Neuron (in vitro differentiated cells): ENCODE measurements around the gene HAUS8.
"Not testable (repeated sequence)": the region's sequence is repeated elsewhere in the genome, so short reads cannot be mapped to it uniquely, and the experiment has no call there.

ENCODE experiments used
- H2AFZ ChIP-seq: one replicate; pipeline ENCODE4 v1.6.1; 2013; ENCODE audit warnings: low read depth, mild to moderate bottlenecking, inconsistent platforms, low read length, moderate library complexity
- H3K27me3 ChIP-seq: one replicate; pipeline ENCODE4 v1.6.1; 2013; ENCODE audit warnings: low read length; ENCODE audit not compliant: insufficient read depth
- H3K36me3 ChIP-seq: one replicate; pipeline ENCODE4 v1.6.1; 2013; ENCODE audit warnings: low read length; ENCODE audit not compliant: insufficient read depth
- H3K4me1 ChIP-seq: one replicate; pipeline ENCODE4 v1.6.1; 2013; ENCODE audit warnings: low read length; ENCODE audit not compliant: insufficient read depth
- H3K4me3 ChIP-seq: 2 replicates; pipeline ENCODE4 v1.5.1; 2013; ENCODE audit warnings: mild to moderate bottlenecking, low read length, moderate library complexity
- H3K9me3 ChIP-seq: one replicate; pipeline ENCODE4 v1.6.1; 2013; ENCODE audit warnings: low read length

HAUS8 gene

DNA sequence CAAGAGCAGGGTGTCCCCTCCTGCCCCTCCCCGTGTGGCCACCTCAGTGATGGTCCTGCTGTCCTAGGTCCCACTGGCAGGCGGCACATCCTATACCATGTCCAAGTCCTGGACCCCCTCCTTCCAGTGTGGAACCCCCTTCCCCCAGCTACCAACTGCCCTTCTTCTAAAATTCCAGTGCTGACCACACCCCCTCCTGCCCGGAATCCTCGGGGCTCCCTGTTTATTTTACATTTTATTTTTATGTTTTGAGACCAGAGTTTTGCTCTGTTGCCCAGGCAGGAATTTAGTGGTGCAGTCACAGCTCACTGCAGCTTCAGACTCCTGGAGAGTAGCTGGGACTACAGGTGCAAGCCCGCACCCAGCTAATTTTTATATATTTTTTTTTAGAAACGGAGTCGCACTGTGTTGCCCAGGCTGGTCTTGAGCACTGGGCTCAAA, 47.7 kb downstream of the HAUS8 start:
- H3K36me3 ChIP-seq, result no peaks in the 10 kb centered on the region
- peaks cover 11% of the 10 kb centered on the region for H3K9me3 ChIP-seq
- peaks cover 12% of the 10 kb centered on the region for H3K4me1 ChIP-seq
- peaks cover 7% of the 10 kb centered on the region for H3K27me3 ChIP-seq
- H2AFZ ChIP-seq, result no peak overlapping the region
- H3K4me3 ChIP-seq, result no peak overlapping the region

DNA sequence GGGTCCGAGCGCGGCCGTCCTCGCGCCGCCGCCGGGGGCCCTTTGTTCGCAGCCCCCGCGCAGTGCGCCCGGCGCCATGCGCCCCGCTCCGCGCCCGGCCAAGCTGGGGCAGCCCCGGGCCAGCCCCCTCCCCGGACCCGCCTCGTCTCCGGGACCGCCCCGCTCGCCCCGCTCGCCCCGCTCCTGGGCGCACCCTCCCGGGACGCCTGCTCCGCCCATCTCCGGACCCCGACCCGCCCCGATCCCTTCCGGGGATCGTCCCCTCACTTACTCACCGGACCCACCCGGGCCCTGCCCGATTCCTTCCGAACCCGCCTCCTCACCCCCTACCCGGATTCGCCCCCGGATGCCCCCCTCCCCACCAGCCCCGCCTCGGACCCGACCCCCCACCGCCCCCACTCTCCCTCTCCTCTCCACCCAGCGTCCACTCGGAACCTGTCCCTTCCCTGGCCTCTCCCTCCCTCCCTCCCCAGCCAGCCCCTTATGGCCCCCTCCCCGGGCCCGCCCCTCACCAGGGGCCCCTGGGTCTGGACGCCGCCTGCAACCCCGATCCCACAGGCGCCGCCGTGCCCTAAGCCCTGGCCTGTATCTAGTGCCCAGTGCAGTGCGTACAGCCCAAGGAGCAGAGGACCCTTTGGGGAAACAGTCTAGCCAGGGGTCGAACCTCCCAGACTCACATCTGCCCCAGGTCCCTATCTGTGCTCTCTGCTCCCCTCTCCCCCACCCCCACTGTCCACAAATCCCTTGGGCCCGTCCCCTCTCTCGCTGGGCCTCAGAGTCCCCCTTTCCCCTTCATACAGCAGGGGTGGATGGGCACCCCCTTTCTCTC, 48.3 kb downstream of the HAUS8 start, which contains the start of gene CPAMD8:
Gene CPAMD8, minus strand, starts transcription at position 105 of the 829 bp plus-strand sequence. CDS start 168 bp downstream, outside the sequence.
- H3K4me3 ChIP-seq, result peak within 1 kb of the TSS; percentile 83
- peak within 1 kb of the TSS; percentile 51 for H2AFZ ChIP-seq
- no peaks in the 10 kb centered on the region for H3K36me3 ChIP-seq
- peaks cover 7% of the 10 kb centered on the region for H3K27me3 ChIP-seq
- peaks cover 12% of the 10 kb centered on the region for H3K4me1 ChIP-seq
- peaks cover 13% of the 10 kb centered on the region for H3K9me3 ChIP-seq

GRCh38 chr19:17025991-17026658, 49.1 kb downstream of the HAUS8 start:
- H3K9me3 ChIP-seq, result peaks cover 16% of the 10 kb centered on the region
- H3K4me3 ChIP-seq, result peak overlapping the region; percentile 83
- no peaks in the 10 kb centered on the region for H3K36me3 ChIP-seq
- peaks cover 7% of the 10 kb centered on the region for H3K27me3 ChIP-seq
- peaks cover 12% of the 10 kb centered on the region for H3K4me1 ChIP-seq
- H2AFZ ChIP-seq, result peak overlapping the region; percentile 51

- Histone ChIP-seq H3K4me3 (peak overlapping the region; percentile 83), H3K4me1 (peaks cover 12% of the 10 kb centered on the region), H2AFZ (no peak overlapping the region), H3K27me3 (peaks cover 7% of the 10 kb centered on the region), H3K9me3 (peaks cover 16% of the 10 kb centered on the region), H3K36me3 (no peaks in the 10 kb centered on the region)
Observed at GRCh38 chr19:17025361-17025760, 49.9 kb downstream of the HAUS8 start.

DNA sequence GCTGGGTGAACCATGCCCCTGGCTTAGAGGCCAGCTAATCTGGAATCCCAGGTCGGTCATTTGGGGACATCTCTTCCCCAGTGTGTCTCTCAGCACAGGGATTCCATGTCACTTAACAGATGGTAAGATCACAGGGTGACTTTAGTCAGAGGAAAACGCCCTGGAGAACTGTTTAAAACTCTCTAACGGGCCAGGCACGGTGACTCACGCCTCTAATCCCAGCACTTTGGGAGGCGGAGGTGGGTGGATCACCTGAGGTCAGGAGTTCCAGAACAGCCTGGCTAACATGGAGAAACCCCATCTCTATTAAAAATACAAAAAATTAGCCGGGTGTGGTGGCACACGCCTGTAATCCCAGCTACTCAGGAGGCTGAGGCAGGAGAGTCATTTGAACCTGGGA, 50.3 kb downstream of the HAUS8 start:
- not testable (repeated sequence) for H3K27me3 ChIP-seq, H2AFZ ChIP-seq, H3K36me3 ChIP-seq, H3K4me3 ChIP-seq
- Histone ChIP-seq H3K4me1 (peaks cover 12% of the 10 kb centered on the region), H3K9me3 (peaks cover 16% of the 10 kb centered on the region)

- Histone ChIP-seq H3K4me3 (no peak overlapping the region), H3K9me3 (peaks cover 16% of the 10 kb centered on the region), H2AFZ (no peak overlapping the region), H3K27me3 (peaks cover 7% of the 10 kb centered on the region), H3K4me1 (peaks cover 12% of the 10 kb centered on the region), H3K36me3 (no peaks in the 10 kb centered on the region)
Observed at GRCh38 chr19:17023805-17024204, 51.4 kb downstream of the HAUS8 start.

- H3K27me3 ChIP-seq, result peaks cover 7% of the 10 kb centered on the region
- no peaks in the 10 kb centered on the region for H3K36me3 ChIP-seq
- H3K4me3 ChIP-seq, result no peak overlapping the region
- peaks cover 16% of the 10 kb centered on the region for H3K9me3 ChIP-seq
- H3K4me1 ChIP-seq, result peaks cover 12% of the 10 kb centered on the region
- H2AFZ ChIP-seq, result no peak overlapping the region
Observed at GRCh38 chr19:17022738-17023137, 52.5 kb downstream of the HAUS8 start.

DNA sequence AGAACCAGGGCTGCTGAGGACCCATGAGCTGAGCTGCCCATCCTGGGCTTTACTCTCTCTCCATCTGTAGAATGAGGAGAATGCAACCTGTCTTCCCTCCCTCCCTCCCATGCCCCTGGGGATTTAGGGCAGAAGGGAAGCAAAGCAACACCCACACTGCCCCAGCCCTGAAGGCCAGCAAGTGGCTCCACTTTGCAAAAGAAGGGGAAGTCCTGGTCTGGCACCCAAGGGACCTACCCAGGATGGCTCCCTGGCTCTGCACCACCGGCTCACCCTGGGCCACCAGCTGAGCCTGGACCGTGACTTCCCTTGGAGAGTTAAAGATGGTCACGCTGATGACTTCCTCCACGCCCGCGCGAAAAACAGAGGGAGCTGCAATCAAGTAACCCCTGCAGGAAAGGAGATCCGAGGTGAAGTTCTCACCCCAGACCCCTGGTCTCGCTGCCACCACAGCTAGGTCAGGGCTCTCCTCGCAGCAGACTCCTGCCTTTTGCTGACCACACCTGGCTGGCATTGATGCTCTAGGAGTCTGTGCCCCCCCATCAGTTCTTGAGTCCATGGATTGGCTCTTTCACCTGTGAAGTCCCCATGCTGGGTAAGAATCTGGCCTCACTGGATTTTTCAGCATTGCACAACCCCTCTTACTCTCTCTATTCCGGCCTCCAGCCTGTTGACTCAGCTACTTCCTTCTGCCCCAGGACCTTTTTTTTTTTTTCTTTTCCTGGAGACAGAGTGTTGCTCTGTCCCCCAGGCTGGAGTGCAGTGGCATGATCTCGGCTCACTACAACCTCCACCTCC, 53.3 kb downstream of the HAUS8 start:
- Histone ChIP-seq H3K4me3 (no peak overlapping the region), H3K4me1 (peaks cover 12% of the 10 kb centered on the region), H2AFZ (no peak overlapping the region), H3K9me3 (peaks cover 17% of the 10 kb centered on the region), H3K27me3 (peaks cover 7% of the 10 kb centered on the region), H3K36me3 (no peaks in the 10 kb centered on the region)

DNA sequence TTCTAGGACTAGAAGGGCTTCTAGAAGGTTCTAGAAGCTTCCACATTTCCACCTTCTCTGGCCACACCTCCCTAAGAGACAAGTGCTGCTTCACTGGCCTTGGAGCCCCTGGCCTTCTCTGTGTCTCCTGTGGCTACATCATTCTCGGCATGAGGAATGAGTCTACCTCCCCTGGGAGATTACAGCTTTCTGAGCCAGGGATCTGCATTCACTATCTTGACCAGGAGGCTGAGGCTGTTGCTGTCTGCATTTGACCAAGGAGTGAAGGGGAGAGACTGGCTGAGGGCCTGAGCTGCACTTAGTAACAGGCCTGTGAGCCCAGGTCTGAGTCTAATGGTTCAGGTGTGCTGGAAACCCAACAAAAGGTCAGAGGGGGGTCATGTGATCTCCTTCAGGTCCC, 53.9 kb downstream of the HAUS8 start:
- Histone ChIP-seq H3K9me3 (peaks cover 20% of the 10 kb centered on the region), H3K27me3 (peaks cover 7% of the 10 kb centered on the region), H3K4me3 (no peak overlapping the region), H2AFZ (no peak overlapping the region), H3K36me3 (no peaks in the 10 kb centered on the region), H3K4me1 (peaks cover 12% of the 10 kb centered on the region)

DNA sequence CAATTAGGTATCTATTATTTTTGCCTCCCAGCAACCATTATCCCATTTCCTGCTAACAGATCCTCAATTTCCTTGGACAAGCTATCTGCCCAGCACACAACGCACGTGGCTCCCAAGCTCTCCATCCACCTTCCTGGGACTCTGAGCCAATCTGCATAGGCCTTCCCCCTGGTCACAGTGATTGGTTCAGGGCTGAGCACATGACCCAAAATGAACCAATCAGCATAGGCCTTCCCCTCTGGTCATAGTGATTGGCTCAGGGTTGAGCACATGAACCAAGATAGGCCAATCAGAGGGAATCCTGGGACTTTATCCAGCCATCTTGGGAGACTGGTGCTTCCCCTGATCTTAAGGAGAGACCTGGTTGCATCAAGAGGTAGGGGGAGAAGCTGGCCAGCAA, 54.4 kb downstream of the HAUS8 start:
- Histone ChIP-seq H3K9me3 (peaks cover 20% of the 10 kb centered on the region), H3K36me3 (no peaks in the 10 kb centered on the region), H3K27me3 (peaks cover 3% of the 10 kb centered on the region), H2AFZ (no peak overlapping the region), H3K4me1 (peaks cover 7% of the 10 kb centered on the region), H3K4me3 (no peak overlapping the region)

GRCh38 chr19:17020385-17020784, 54.9 kb downstream of the HAUS8 start:
- Histone ChIP-seq H3K27me3 (no peaks in the 10 kb centered on the region), H3K9me3 (peaks cover 20% of the 10 kb centered on the region), H3K4me1 (peaks cover 2% of the 10 kb centered on the region), H3K4me3 (no peak overlapping the region), H2AFZ (no peak overlapping the region), H3K36me3 (no peaks in the 10 kb centered on the region)

DNA sequence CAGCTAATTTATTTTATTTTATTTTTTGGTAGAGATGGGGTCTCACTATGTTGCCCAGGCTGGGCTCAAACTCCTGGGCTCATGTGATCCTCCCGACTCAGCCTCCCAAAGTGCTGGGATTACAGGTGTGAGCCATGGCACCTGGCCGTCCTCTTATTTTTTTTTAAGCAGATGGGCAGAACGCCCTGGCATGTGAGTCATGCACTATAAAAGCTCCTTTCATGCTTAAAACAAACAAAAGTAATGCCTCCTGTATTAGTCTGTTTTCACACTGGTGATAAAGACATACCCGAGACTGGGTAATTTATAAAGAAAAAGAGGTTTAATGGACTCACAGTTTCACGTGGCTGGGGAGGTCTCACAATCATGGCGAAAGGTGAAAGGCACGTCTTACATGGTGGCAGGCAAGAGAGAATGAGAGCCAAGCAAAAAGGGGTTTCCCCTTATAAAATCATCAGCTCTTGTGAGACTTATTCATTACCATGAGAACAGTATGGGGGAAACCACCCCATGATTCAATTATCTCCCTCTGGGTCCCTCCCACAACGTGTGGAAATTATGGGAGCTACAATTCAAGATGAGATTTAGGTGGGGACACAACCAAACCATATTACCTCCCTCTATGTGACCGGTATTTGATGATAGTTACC, 60.9 kb downstream of the HAUS8 start:
- H3K27me3 ChIP-seq, H3K9me3 ChIP-seq, H2AFZ ChIP-seq, H3K4me1 ChIP-seq, H3K36me3 ChIP-seq, H3K4me3 ChIP-seq: not testable (repeated sequence)
